Smooth muscle cell (in vitro differentiated cells): ENCODE data around the gene CTBS. TPM values are rescaled to one million over a fixed set of nuclear protein-coding genes. Genes with fewer than 3 reads are reported as not detected.

Source experiments
- DNase-seq: peaks from one replicate; lab custom pipeline; 2025; ENCODE audit not compliant: unreplicated experiment; lab: John Stamatoyannopoulos, UW
- H2AFZ ChIP-seq: fragments of 200-600 bp; sonication (generic); 2 replicates; pipeline ENCODE4 v1.6.0; 2016; ENCODE audit warnings: antibody characterized with exemption, low read depth, mild to moderate bottlenecking
- H3F3A ChIP-seq: fragments of 200-600 bp; sonication (generic); 2 replicates; pipeline ENCODE4 v1.6.0; 2017; ENCODE audit warnings: antibody characterized with exemption, low read depth
- H3K27ac ChIP-seq: fragments of 200-600 bp; sonication (generic); 2 replicates; pipeline ENCODE4 v1.5.1; 2016; ENCODE audit warnings: low read depth, mild to moderate bottlenecking
- H3K27me3 ChIP-seq: fragments of 200-600 bp; sonication (generic); 2 replicates; pipeline ENCODE4 v1.6.1; 2016; ENCODE audit warnings: low read depth, mild to moderate bottlenecking
- H3K36me3 ChIP-seq: fragments of 200-600 bp; sonication (generic); 2 replicates; pipeline ENCODE4 v1.5.1; 2016; ENCODE audit warnings: low read depth
- H3K4me1 ChIP-seq: fragments of 200-600 bp; sonication (generic); 2 replicates; pipeline ENCODE4 v1.5.1; 2016; ENCODE audit warnings: low read depth
- H3K4me2 ChIP-seq: fragments of 200-600 bp; sonication (generic); 2 replicates; pipeline ENCODE4 v1.6.0; 2016; ENCODE audit warnings: mild to moderate bottlenecking
- H3K4me3 ChIP-seq: fragments of 200-600 bp; sonication (generic); 2 replicates; pipeline ENCODE4 v1.5.1; 2016; ENCODE audit warnings: mild to moderate bottlenecking
- H3K79me2 ChIP-seq: fragments of 200-600 bp; sonication (generic); 2 replicates; pipeline ENCODE4 v1.6.0; 2016; ENCODE audit warnings: low read depth, mild to moderate bottlenecking
- H3K9ac ChIP-seq: fragments of 200-600 bp; sonication (generic); 2 replicates; pipeline ENCODE4 v1.6.0; 2016; ENCODE audit warnings: low read depth
- H3K9me3 ChIP-seq: fragments of 200-600 bp; sonication (generic); replicated peaks from 2 replicates; pipeline ENCODE4 v1.5.1; 2016; ENCODE audit warnings: low read depth
- H4K20me1 ChIP-seq: fragments of 200-600 bp; sonication (generic); 2 replicates; pipeline ENCODE4 v1.6.0; 2016; ENCODE audit warnings: low read depth
- WGBS: methylation state at CpG from one replicate; pipeline ENCODE4 v1.1.7; 2016; ENCODE audit warnings: low lambda C conversion rate; 5-methylcytosine and 5-hydroxymethylcytosine counted together
- polyA plus RNA-seq: library from polyadenylated mRNA; unstranded; fragments of >200 nt; fragmentation: Nextera tagmentation; extraction: Ambion mirVana; gene quantifications from 2 replicates; pipeline ENCODE4 v1.2.1, GENCODE V29; 2016
- total RNA-seq: library from RNA; depleted of rRNA; stranded (reverse); fragments of >200 nt; gene quantifications from 2 replicates; pipeline ENCODE4 v1.2.3, GENCODE V29; 2014
- TF ChIP-seq, protein P1 (sequence below): fragments of 200-600 bp; sonication (generic); IDR thresholded peaks from 2 replicates; pipeline ENCODE4 v1.5.1; 2017; ENCODE audit warnings: borderline replicate concordance, mild to moderate bottlenecking, antibody characterized with exemption; ENCODE audit not compliant: insufficient read depth, poor library complexity, severe bottlenecking

The CTBS gene
- total and polyA plus RNA-seq, 2 experiments from 2014 or later: 34.6 to 37.7 TPM

DNA sequence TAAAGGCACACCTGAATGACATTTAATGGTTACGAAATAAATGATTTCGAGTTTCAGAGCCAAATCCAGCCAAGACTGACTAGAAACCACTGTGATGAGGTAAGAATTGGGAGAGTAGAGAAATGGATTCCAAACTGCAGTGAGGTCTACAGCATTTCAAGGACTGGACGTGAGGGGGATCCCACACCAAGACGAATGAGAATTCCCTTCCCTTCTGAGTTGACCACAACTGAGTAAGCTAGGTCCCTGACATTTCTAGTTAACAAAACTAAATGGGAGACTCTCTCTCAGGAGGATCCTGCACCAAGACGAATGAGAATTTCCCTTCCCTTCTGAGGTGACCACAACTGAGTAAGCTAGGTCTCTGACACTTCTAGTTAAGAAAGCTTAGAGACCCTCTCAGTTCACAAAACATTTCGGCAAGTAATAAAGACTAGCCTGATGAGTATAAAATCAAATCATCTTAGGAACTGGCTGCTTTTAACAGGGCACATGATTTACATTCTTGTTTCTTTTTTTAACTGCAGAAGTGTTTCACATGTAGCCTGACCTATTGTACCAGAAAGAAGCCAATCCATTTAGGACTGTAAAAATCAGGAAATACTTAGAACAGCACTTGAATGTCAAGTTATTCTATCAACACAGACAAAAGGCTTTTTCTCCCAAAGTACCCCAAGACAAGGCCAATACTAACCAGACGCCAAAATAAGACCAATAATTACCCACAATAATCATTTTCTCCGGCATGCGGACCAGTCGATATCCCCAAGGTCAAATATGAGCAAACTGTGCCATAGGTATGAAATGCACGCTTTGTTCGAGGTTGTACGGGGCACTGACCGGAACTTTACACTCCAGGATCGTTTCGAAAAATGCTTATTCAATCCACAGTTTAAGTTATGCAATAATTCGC lies 69.4 kb downstream of the CTBS start:
- peak overlapping the region; percentile 91 for H3K4me2 ChIP-seq
- peak overlapping the region; percentile 98 for H3K27ac ChIP-seq
- H3K9me3 ChIP-seq: no peaks in the 10 kb centered on the region
- peaks cover 61% of the 10 kb centered on the region for H3K79me2 ChIP-seq
- 10% methylated on average over 17 of the region's 17 CpGs for WGBS
- no peak overlapping the region for H2AFZ ChIP-seq
- H3K4me1 ChIP-seq: peaks cover 23% of the 10 kb centered on the region
- H3F3A ChIP-seq: peaks cover 14% of the 10 kb centered on the region
- TF ChIP-seq, protein P1, sequence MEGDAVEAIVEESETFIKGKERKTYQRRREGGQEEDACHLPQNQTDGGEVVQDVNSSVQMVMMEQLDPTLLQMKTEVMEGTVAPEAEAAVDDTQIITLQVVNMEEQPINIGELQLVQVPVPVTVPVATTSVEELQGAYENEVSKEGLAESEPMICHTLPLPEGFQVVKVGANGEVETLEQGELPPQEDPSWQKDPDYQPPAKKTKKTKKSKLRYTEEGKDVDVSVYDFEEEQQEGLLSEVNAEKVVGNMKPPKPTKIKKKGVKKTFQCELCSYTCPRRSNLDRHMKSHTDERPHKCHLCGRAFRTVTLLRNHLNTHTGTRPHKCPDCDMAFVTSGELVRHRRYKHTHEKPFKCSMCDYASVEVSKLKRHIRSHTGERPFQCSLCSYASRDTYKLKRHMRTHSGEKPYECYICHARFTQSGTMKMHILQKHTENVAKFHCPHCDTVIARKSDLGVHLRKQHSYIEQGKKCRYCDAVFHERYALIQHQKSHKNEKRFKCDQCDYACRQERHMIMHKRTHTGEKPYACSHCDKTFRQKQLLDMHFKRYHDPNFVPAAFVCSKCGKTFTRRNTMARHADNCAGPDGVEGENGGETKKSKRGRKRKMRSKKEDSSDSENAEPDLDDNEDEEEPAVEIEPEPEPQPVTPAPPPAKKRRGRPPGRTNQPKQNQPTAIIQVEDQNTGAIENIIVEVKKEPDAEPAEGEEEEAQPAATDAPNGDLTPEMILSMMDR: no peak
- peak overlapping the region; percentile 88 for H3K4me3 ChIP-seq
- no peaks in the 10 kb centered on the region for H3K36me3 ChIP-seq
- no peak for DNase-seq
- H3K9ac ChIP-seq: peak overlapping the region; percentile 93
- peaks cover 55% of the 10 kb centered on the region for H4K20me1 ChIP-seq
- H3K27me3 ChIP-seq: no peaks in the 10 kb centered on the region

DNA sequence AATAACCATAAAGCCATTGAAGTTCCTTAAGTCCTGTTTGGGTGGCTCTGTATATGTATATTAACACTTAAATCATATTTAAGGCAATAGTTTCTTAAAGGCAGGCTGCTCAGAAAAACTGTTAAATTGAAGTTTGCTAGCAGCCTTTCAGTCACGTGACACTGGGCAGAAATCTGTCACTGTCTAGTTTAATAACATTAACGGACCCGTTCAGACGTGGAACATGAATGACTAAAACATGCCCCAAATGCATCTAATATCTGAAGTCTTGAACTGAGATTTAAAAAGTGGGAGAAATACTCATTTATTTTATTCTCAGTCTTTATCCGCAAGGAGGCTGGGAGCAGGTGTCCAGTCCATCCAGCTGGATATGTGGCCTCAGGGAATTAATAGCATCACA lies 71.3 kb downstream of the CTBS start:
- peaks cover 23% of the 10 kb centered on the region for H3K4me1 ChIP-seq
- peaks cover 73% of the 10 kb centered on the region for H3K79me2 ChIP-seq
- H3K27ac ChIP-seq: no peak overlapping the region
- H3K4me2 ChIP-seq: peak overlapping the region; percentile 91
- H3F3A ChIP-seq: peaks cover 19% of the 10 kb centered on the region
- H3K9ac ChIP-seq: no peak overlapping the region
- H3K9me3 ChIP-seq: no peaks in the 10 kb centered on the region
- peaks cover 4% of the 10 kb centered on the region for H3K36me3 ChIP-seq
- no peak for DNase-seq
- H4K20me1 ChIP-seq: peaks cover 74% of the 10 kb centered on the region
- no peaks in the 10 kb centered on the region for H3K27me3 ChIP-seq
- 88% methylated on average over 5 of the region's 5 CpGs for WGBS
- peak overlapping the region; percentile 88 for H3K4me3 ChIP-seq
- H2AFZ ChIP-seq: no peak overlapping the region
- TF ChIP-seq, protein P1: no peak

Other genes with a start within 250 kb of the CTBS start
- gene DNASE2B, start 176.0 kb downstream of the CTBS start, total RNA-seq: not detected in 2 replicates
- not detected in 2 replicates for gene DNASE2B, start 176.0 kb downstream of the CTBS start, polyA plus RNA-seq
- gene RPF1, start 95.2 kb downstream of the CTBS start, total RNA-seq: 71.4 and 78.9 TPM in 2 replicates
- 32.4 and 33.2 TPM in 2 replicates for gene RPF1, start 95.2 kb downstream of the CTBS start, polyA plus RNA-seq
- gene SPATA1, start 68.1 kb downstream of the CTBS start, total RNA-seq: 0.27 and 2.3 TPM in 2 replicates
- 0.94 TPM in 1 of 2 replicates, not detected in the other for gene SPATA1, start 68.1 kb downstream of the CTBS start, polyA plus RNA-seq
- 257 and 342 TPM in 2 replicates for gene GNG5, start 67.9 kb downstream of the CTBS start, total RNA-seq
- gene GNG5, start 67.9 kb downstream of the CTBS start, polyA plus RNA-seq: 722 and 772 TPM in 2 replicates
- 60.9 and 69.7 TPM in 2 replicates for gene SSX2IP, start 116.0 kb upstream of the CTBS start, total RNA-seq
- 22.4 and 27.4 TPM in 2 replicates for gene SSX2IP, start 116.0 kb upstream of the CTBS start, polyA plus RNA-seq